Stomach (tissue), 9 donors: ENCODE results near the gene ATP1B3. TPM values are rescaled to one million over a fixed set of nuclear protein-coding genes. Genes with fewer than 3 reads are reported as not detected.
"Not testable (repeated sequence)": the region's sequence is repeated elsewhere in the genome, so short reads cannot be mapped to it uniquely, and the experiment has no call there.

ENCODE experiments used
- DNase-seq, 2 donors: peaks; one replicate each; pipeline versions ENCODE4 v3.0.0 to v3.0.0-alpha.2; 2013 to 2019
- H3K27ac ChIP-seq, 5 donors: fragments of 200-600 bp in 4 of 5; sonication (generic) in 4 of 5; one replicate each; pipeline ENCODE4 v1.5.1; 2013 to 2019; ENCODE audit warnings: mild to moderate bottlenecking in 1 of 5, moderate library complexity in 1 of 5
- H3K27me3 ChIP-seq, 3 donors: fragments of 200-600 bp; sonication (generic); one replicate each; pipeline ENCODE4 v1.5.1; 2017 to 2019; ENCODE audit warnings: mixed run types in 1 of 3
- H3K36me3 ChIP-seq, 4 donors: fragments of 200-600 bp; sonication (generic); 1 replicate in 3 of 4; 2 replicates in 1 of 4; pipeline ENCODE4 v1.5.1; 2016 to 2019
- H3K4me1 ChIP-seq, 4 donors: fragments of 200-600 bp; sonication (generic); one replicate each; pipeline ENCODE4 v1.5.1; 2016 to 2019
- H3K4me3 ChIP-seq, 4 donors: fragments of 200-600 bp; sonication (generic) in 3 of 4; one replicate each; pipeline ENCODE4 v1.5.1; 2016 to 2019; ENCODE audit warnings: mild to moderate bottlenecking in 1 of 4
- H3K9me3 ChIP-seq, 4 donors: fragments of 200-600 bp; sonication (generic); one replicate each; pipeline ENCODE4 v1.5.1; 2016 to 2019
- EP300 ChIP-seq: sonication (generic); formaldehyde crosslinking; IDR thresholded peaks from one replicate; pipeline ENCODE4 v1.6.1; 2017; ENCODE audit warnings: antibody characterized with exemption
- POLR2A ChIP-seq, 4 donors: fragments of 450-650 bp; IDR thresholded peaks; one replicate each; pipeline ENCODE4 v1.6.1; 2016; ENCODE audit warnings: antibody characterized with exemption in 4 of 4, control low read depth in 2 of 4, mild to moderate bottlenecking in 1 of 4, moderate library complexity in 1 of 4
- POLR2AphosphoS5 ChIP-seq, 3 donors: sonication (generic); formaldehyde crosslinking; IDR thresholded peaks; one replicate each; pipeline ENCODE4 v1.6.1; 2016; ENCODE audit warnings: antibody characterized with exemption in 3 of 3
- WGBS, 5 donors: extraction: QIAGEN DNeasy Blood & Tissue Kit in 3 of 5; methylation state at CpG; one replicate each; pipeline versions ENCODE4 v1.1.5 to v1.1.7; 2013 to 2018; 5-methylcytosine and 5-hydroxymethylcytosine counted together
- intact Hi-C: fragments of 100-400 bp; cut with DNase I; formaldehyde crosslinking; loops from one replicate; pipeline ENCODE4 v1.15.1; 2023; ENCODE audit warnings: low total_unique reads
- polyA plus RNA-seq, 3 donors: library from polyadenylated mRNA; stranded (reverse); fragments of 200-250 nt; gene quantifications; one replicate each; pipeline ENCODE4 v1.2.3, GENCODE V29; 2013
- total RNA-seq, 5 donors: library from RNA; depleted of rRNA; stranded (reverse); fragments of >200 nt; gene quantifications; one replicate each; pipeline versions ENCODE4 v1.1.0 to v1.2.3, GENCODE V29; 2014 to 2016
- TF ChIP-seq, protein P1 (sequence below), 7 experiments: fragments of 450-650 bp in 4 of 7; fragments of 200-600 bp in 3 of 7; sonication (generic) in 3 of 7; IDR thresholded peaks; one replicate each; pipeline ENCODE4 v1.5.1; 2016 to 2019; ENCODE audit warnings: antibody characterized with exemption in 7 of 7, control low read depth in 2 of 7, mild to moderate bottlenecking in 1 of 7
- donor health status: healthy with polysubstance abuse.
- donor health status: Bipolar disorder and iron deficiency.
- donor health status: healthy.

ATP1B3 gene
- total and polyA plus RNA-seq, 8 donors = 19.6 to 122 (median 47.5) TPM

DNA sequence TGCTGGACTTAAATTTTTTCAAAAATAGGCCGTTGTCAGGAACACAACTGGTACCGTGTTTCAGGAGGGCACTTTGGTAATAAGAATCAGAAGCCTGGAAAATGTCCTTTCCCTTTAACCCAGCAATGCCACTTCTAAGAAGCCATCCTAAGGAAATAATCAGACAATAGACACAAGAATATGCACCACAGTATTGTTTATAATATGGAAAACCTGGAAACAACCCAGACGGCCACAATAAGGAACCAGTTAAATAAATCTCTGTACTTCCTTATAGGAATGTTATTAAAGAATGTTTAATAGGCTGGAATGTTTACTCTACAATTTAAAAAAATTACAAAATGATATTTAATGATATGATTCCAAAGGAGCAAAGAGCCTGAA lies 30.4 kb upstream of the ATP1B3 start:
- intact Hi-C loops = no loop called here
- no peaks in the 10 kb centered on the region for H3K36me3 ChIP-seq
- H3K4me1 ChIP-seq = peaks cover 0 to 5% (median 0%) of the 10 kb centered on the region in 4 donors
- TF ChIP-seq POLR2A (IDR thresholded peaks at IDR 0.05) (no peak), EP300 (no peak), POLR2AphosphoS5 (IDR thresholded peaks at IDR 0.05) (no peak)
- TF ChIP-seq, protein P1, sequence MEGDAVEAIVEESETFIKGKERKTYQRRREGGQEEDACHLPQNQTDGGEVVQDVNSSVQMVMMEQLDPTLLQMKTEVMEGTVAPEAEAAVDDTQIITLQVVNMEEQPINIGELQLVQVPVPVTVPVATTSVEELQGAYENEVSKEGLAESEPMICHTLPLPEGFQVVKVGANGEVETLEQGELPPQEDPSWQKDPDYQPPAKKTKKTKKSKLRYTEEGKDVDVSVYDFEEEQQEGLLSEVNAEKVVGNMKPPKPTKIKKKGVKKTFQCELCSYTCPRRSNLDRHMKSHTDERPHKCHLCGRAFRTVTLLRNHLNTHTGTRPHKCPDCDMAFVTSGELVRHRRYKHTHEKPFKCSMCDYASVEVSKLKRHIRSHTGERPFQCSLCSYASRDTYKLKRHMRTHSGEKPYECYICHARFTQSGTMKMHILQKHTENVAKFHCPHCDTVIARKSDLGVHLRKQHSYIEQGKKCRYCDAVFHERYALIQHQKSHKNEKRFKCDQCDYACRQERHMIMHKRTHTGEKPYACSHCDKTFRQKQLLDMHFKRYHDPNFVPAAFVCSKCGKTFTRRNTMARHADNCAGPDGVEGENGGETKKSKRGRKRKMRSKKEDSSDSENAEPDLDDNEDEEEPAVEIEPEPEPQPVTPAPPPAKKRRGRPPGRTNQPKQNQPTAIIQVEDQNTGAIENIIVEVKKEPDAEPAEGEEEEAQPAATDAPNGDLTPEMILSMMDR (IDR thresholded peaks at IDR 0.05) = no peak
- WGBS, 5 donors = 15 to 38% (median 26%) methylated on average over 3 of the region's 3 CpGs
- no peak overlapping the region for H3K4me3 ChIP-seq
- no peaks in the 10 kb centered on the region for H3K9me3 ChIP-seq
- peak overlapping the region in 2 of 5 donors; percentile 17 to 32 for H3K27ac ChIP-seq
- no peaks in the 10 kb centered on the region for H3K27me3 ChIP-seq
- DNase-seq = peak in 1 of 2 donors; percentile 40

DNA sequence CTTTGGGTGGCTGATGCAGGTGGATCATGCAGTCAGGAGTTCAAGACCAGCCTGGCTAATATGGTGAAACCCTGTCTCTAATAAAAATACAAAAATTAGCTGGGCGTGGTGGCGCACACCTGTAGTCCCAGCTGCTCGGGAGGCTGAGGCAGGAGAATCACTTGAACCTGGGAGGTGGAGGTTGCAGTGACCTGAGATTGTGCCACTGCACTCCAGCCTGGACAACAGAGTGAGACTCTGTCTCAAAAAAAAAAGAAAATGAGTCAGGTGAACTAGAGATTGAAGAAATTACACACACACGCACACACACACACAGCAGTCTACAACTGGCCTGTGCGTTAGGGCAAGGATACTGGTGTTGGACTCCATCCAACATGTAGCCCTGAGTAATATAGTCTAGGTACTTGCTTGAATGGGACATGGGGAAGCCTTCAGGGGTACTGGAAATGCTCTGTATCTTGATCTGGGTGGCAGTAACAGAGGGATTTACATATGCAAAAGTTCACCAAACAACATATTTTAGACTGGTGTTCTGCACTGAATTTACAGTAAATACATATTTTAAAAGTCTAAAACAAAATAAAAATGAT lies 28.2 kb upstream of the ATP1B3 start:
- H3K27ac ChIP-seq, H3K27me3 ChIP-seq, H3K9me3 ChIP-seq, DNase-seq, H3K4me1 ChIP-seq, H3K36me3 ChIP-seq, intact Hi-C loops, H3K4me3 ChIP-seq: not testable (repeated sequence)
- 88 to 93% (median 91%) methylated on average over 5 of the region's 5 CpGs for WGBS, 5 donors

DNA sequence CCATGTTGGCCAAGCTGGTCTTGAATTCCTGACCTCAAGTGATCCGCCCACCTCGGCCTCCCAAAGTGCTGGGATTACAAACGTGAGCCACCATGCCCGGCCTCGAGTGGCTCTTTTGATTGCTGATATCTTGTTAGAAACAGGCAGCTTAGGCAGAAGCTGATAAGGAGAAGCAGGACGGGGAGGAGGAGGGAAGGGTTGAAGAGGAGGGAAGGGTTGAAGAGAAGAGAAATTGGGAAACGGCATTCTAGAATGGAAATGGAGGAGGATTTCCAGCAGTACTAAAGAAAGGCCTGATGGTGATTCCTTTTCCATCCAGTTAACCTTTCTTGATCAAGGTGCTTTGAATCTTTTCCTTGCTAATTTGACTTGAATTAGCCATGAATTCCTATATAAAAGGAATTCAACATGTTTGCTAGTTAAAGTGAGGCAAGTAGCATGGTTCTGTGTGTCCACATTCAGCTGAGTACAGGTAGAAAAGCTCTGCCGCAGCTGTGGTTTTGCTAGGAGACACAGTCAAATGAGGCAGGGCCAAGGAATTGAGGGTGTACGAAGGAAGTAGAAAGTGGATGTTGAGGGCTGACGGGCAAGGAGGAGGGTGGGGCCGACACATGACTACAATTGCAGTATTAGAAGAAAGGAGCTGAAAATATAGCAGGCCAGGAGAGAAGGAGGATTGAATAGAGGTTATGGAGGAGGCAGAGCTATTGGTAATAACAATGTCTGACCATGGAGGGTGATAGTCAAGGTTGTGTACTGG lies 27.2 kb upstream of the ATP1B3 start:
- no peak overlapping the region for H3K4me3 ChIP-seq
- no peak for TF ChIP-seq EP300
- no peak for DNase-seq
- WGBS, 5 donors = 40 to 64% (median 48%) methylated on average over 11 of the region's 11 CpGs
- H3K36me3 ChIP-seq = no peaks in the 10 kb centered on the region
- intact Hi-C loops = no loop called here
- H3K4me1 ChIP-seq = peaks cover 0 to 10% (median 0%) of the 10 kb centered on the region in 4 donors
- no peaks in the 10 kb centered on the region for H3K9me3 ChIP-seq
- H3K27me3 ChIP-seq = no peaks in the 10 kb centered on the region
- no peak overlapping the region for H3K27ac ChIP-seq

GRCh38 chr3:141851411-141851810 lies 25.0 kb upstream of the ATP1B3 start:
- intact Hi-C loops = no loop called here
- DNase-seq = no peak
- Histone ChIP-seq H3K27ac (no peak overlapping the region), H3K27me3 (no peaks in the 10 kb centered on the region), H3K9me3 (no peaks in the 10 kb centered on the region), H3K36me3 (no peaks in the 10 kb centered on the region), H3K4me1 (peaks cover 0 to 5% (median 0%) of the 10 kb centered on the region in 4 donors), H3K4me3 (no peak overlapping the region)
- WGBS, 5 donors = 69 to 88% (median 81%) methylated on average over 5 of the region's 5 CpGs
- TF ChIP-seq POLR2AphosphoS5 (IDR thresholded peaks at IDR 0.05) (no peak), EP300 (no peak)

DNA sequence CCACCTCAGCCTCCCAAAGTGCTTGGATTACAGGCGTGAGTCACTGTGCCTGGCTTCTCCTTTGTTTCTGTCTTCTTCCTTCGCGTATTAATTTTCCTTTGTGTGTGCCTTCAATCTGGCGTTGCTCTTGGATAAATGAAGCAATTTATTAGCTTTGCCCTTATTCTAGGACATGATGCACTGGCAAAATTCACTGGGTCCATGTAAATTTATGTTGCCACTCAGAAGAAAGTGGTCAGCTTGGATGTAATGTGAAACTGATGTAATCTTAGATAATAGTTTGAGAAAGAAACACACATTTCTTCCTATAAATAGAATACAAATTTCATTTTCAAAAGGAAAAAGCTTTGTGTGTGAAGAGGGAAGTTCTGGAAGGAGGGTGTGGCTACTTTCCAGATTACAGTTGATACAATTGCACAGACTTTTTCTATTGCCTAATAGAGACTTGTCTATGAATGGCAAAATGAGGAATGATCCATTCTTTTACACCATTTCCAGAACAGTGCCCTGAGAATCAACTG lies 23.3 kb upstream of the ATP1B3 start:
- WGBS, 5 donors = 53 to 68% (median 56%) methylated on average over 4 of the region's 4 CpGs
- TF ChIP-seq EP300 (no peak), POLR2AphosphoS5 (IDR thresholded peaks at IDR 0.05) (no peak), POLR2A (IDR thresholded peaks at IDR 0.05) (no peak)
- TF ChIP-seq, protein P1 (IDR thresholded peaks at IDR 0.05) = no peak
- no peaks in the 10 kb centered on the region for H3K27me3 ChIP-seq
- H3K9me3 ChIP-seq = no peaks in the 10 kb centered on the region
- intact Hi-C loops = no loop called here
- peaks cover 0 to 5% (median 0%) of the 10 kb centered on the region in 4 donors for H3K4me1 ChIP-seq
- peak overlapping the region in 3 of 5 donors; percentile 27 to 46 (median 32) for H3K27ac ChIP-seq
- DNase-seq = peak in 1 of 2 donors; percentile 39
- no peaks in the 10 kb centered on the region for H3K36me3 ChIP-seq
- H3K4me3 ChIP-seq = no peak overlapping the region
